Small intestine (tissue), 7 donors: ENCODE measurements around the gene PEX14. TPM values are rescaled to one million over a fixed set of nuclear protein-coding genes. Genes with fewer than 3 reads are reported as not detected.
A peak's percentile ranks its signal among the peaks of the same experiment; 100 is the strongest.
"Not testable (repeated sequence)": the region's sequence is repeated elsewhere in the genome, so short reads cannot be mapped to it uniquely, and the experiment has no call there.

Experiments
- DNase-seq, 2 donors: peaks; one replicate each; pipeline versions ENCODE4 v3.0.0 to v3.0.0-alpha.2; 2013
- FAIRE-seq: peaks from 2 replicates; lab custom pipeline; 2012; peaks lifted over from hg19 to GRCh38; lab: Jason Lieb, UNC
- H3K27ac ChIP-seq, 3 donors: one replicate each; pipeline ENCODE4 v1.5.1; 2013; ENCODE audit warnings: low read length in 2 of 3, mild to moderate bottlenecking in 2 of 3, control low read depth in 1 of 3, inconsistent platforms in 1 of 3, low read depth in 1 of 3, moderate library complexity in 1 of 3
- H3K27me3 ChIP-seq, 3 donors: one replicate each; pipeline ENCODE4 v1.6.1; 2013; ENCODE audit warnings: low read length in 3 of 3, inconsistent platforms in 1 of 3; ENCODE audit not compliant: control insufficient read depth in 3 of 3, insufficient read depth in 3 of 3
- H3K36me3 ChIP-seq, 3 donors: one replicate each; pipeline ENCODE4 v1.6.1; 2013; ENCODE audit warnings: low read length in 3 of 3, inconsistent platforms in 1 of 3, low read depth in 1 of 3, mild to moderate bottlenecking in 1 of 3, moderate library complexity in 1 of 3; ENCODE audit not compliant: control insufficient read depth in 3 of 3, insufficient read depth in 2 of 3
- H3K4me1 ChIP-seq, 3 donors: one replicate each; pipeline ENCODE4 v1.6.1; 2013; ENCODE audit warnings: low read length in 2 of 3, inconsistent platforms in 1 of 3, low read depth in 1 of 3, mild to moderate bottlenecking in 1 of 3, moderate library complexity in 1 of 3; ENCODE audit not compliant: control insufficient read depth in 3 of 3, insufficient read depth in 2 of 3
- H3K4me3 ChIP-seq, 3 donors: one replicate each; pipeline ENCODE4 v1.5.1; 2013; ENCODE audit warnings: low read length in 3 of 3, control low read depth in 1 of 3, inconsistent platforms in 1 of 3, low read depth in 1 of 3, mild to moderate bottlenecking in 1 of 3, moderate library complexity in 1 of 3
- H3K9me3 ChIP-seq, 2 donors: one replicate each; pipeline ENCODE4 v1.6.1; 2013; ENCODE audit warnings: low read depth in 1 of 2, low read length in 1 of 2; ENCODE audit not compliant: control insufficient read depth in 2 of 2, insufficient read depth in 1 of 2
- WGBS, 3 donors: extraction: QIAGEN DNeasy Blood & Tissue Kit; methylation state at CpG; one replicate each; pipeline ENCODE4 v1.1.7; 2013; 5-methylcytosine and 5-hydroxymethylcytosine counted together
- polyA plus RNA-seq, 4 donors: library from polyadenylated mRNA; stranded (reverse) in 3 of 4; unstranded in 1 of 4; fragments of 200-250 nt in 3 of 4; fragments of 120-200 nt in 1 of 4; gene quantifications; one replicate each; pipeline versions ENCODE4 v1.2.1 to v1.2.3, GENCODE V29; 2013
- donor health status: healthy with polysubstance abuse.
- donor health status: control.
- donor health status: control.
- donor health status: Bipolar disorder and iron deficiency.
- donor health status: healthy.

The PEX14 gene
- polyA plus RNA-seq, 4 donors: 15.9 to 26.9 (median 24.7) TPM

DNA sequence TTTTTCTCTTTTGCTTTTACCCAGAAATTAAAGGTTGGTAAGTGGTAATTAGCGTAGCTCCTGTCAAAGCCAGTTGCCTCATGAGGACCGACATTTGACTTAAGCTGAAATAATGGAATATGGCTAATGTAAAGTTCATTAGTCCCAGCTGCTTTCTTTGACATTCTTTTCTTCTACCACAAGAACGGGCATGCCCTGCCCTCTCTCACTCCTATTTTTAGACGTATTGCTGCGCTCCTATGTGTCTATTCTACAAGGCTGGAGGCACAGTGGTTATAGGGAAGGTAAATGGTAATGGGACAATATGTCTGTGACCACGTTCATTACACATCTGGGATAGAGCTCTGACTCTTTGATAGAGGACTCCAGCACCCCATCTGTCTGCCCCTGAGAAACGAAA lies 18.1 kb upstream of the PEX14 start:
- FAIRE-seq (no peak), DNase-seq (no peak)
- Histone ChIP-seq H3K4me1 (no peaks in the 10 kb centered on the region), H3K4me3 (no peak overlapping the region), H3K9me3 (peaks cover 0 to 4% of the 10 kb centered on the region in 2 donors), H3K27ac (no peak overlapping the region), H3K27me3 (no peaks in the 10 kb centered on the region), H3K36me3 (peaks cover 0 to 27% (median 0%) of the 10 kb centered on the region in 3 donors)
- WGBS, 3 donors: 85 to 87% (median 85%) methylated on average over 7 of the region's 7 CpGs

DNA sequence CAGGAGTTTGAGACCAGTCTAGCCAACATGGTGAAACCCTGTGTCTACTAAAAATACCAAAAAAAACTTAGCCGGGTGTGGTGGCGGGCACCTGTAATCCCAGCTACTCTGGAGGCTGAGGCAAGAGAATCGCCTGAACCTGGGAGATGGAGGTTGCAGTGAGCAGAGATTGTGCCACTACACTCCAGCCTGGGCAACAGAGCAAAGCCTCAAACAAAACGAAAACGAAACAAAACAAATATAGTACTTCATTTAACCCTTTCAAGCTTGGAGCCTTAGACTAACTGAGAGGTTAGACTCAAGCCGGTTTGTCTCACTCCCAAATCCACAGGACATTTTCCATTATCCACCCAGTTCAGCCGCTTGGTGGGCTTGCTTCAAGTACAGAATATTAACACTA lies 17.3 kb upstream of the PEX14 start:
- not testable (repeated sequence) for H3K27me3 ChIP-seq, H3K4me1 ChIP-seq, H3K9me3 ChIP-seq, H3K27ac ChIP-seq, FAIRE-seq, H3K4me3 ChIP-seq
- 60 to 65% (median 63%) methylated on average over 7 of the region's 7 CpGs for WGBS, 3 donors
- H3K36me3 ChIP-seq: peaks cover 1 to 35% (median 2%) of the 10 kb centered on the region in 3 donors
- DNase-seq: peak in 1 of 2 donors; percentile 17

DNA sequence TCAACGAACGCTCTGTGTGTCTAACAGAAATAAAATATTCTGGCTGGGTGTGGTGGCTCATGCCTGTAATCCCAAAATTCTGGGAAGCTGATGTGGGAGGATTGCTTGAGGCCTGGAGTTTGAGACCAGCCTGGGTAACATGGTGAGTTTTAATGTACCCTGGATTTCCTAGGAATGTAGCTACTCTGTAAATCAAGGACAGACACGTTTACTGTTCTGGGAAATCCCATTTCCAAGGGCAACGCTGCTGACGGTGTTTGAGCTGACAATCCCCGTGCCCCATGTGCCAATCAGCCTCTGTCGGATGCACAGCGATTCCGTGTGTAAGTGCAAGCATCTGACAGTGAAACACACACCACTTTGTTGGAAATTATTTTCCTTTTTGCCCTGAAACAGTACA lies 16.9 kb upstream of the PEX14 start:
- DNase-seq: no peak
- H3K4me1 ChIP-seq: no peaks in the 10 kb centered on the region
- no peaks in the 10 kb centered on the region for H3K27me3 ChIP-seq
- WGBS, 3 donors: 66 to 75% (median 75%) methylated on average over 9 of the region's 9 CpGs
- FAIRE-seq: no peak
- no peak overlapping the region for H3K27ac ChIP-seq
- H3K4me3 ChIP-seq: no peak overlapping the region
- H3K36me3 ChIP-seq: peaks cover 3 to 38% (median 6%) of the 10 kb centered on the region in 3 donors
- peaks cover 0 to 4% of the 10 kb centered on the region in 2 donors for H3K9me3 ChIP-seq

DNA sequence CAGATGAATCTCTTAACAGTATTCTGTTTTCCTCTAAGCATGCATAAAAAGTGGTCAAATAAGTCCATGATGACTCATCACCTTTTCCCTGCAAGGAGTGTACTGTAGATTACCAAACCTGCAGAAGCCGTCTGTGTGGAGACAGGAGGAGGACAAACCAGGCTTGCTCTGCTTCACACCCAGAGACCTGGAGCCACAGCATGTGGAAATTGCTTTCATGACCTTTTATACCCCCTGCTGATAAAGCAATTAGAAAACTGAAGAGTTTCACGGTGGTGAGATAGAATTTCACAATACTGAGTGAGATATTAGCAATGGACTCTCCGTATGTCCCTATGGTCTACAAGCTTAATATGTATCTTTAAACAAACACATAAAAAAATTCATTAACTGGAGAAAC lies 15.6 kb upstream of the PEX14 start:
- FAIRE-seq (no peak), DNase-seq (peak; percentile 60 to 76)
- peaks cover 0 to 4% of the 10 kb centered on the region in 2 donors for H3K9me3 ChIP-seq
- H3K27ac ChIP-seq: no peak overlapping the region
- no peaks in the 10 kb centered on the region for H3K27me3 ChIP-seq
- peaks cover 7 to 47% (median 12%) of the 10 kb centered on the region in 3 donors for H3K36me3 ChIP-seq
- H3K4me3 ChIP-seq: no peak overlapping the region
- no peaks in the 10 kb centered on the region for H3K4me1 ChIP-seq
- WGBS, 3 donors: 20 to 45% (median 28%) methylated on average over 3 of the region's 3 CpGs

DNA sequence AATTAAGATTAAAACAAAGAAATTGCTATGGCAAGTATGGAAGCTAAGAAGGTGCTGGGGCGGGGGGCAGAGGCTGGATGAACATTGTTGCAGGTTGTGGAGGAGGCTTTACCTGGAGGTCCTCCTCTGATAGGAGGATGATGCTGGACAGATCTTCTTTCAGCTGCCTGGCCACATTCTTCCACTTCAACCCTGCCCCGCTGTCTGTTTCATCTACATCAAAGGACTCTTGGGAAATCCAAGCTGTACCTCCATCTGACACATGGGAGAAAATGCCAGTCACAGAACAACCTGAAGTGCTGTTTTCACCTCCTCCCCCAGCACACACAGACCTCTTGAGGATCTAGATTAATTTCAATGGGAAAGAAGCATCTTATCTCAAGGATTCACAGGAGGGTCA lies 7.7 kb upstream of the PEX14 start:
- no peak for FAIRE-seq
- peaks cover 10 to 64% (median 15%) of the 10 kb centered on the region in 3 donors for H3K36me3 ChIP-seq

DNA sequence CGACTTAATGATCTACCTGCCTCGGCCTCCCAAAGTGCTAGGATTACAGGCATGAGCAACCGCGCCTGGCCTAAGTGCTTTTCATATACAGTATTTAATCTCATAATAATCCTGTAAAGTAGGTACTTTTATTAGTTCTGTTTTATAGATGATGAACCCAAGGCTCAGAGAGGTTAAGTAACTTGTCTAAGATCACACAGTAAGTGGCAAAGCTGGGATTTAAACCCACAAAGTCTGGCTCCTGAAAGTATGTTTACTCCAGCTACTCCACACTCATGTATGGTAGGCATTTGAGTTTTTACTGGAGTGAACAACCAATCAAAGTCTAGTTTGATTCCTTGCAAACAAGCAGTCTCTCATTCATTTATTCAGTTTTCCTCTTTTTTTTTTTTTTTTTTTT lies 4.7 kb upstream of the PEX14 start:
- H3K36me3 ChIP-seq: peaks cover 3 to 40% (median 3%) of the 10 kb centered on the region in 3 donors
- 97 to 100% (median 97%) methylated on average over 4 of the region's 4 CpGs for WGBS, 3 donors
- H3K9me3 ChIP-seq: no peaks in the 10 kb centered on the region
- DNase-seq (no peak), FAIRE-seq (no peak)
- H3K4me3 ChIP-seq: no peak overlapping the region
- peaks cover 0 to 2% (median 0%) of the 10 kb centered on the region in 3 donors for H3K4me1 ChIP-seq
- no peak overlapping the region for H3K27ac ChIP-seq
- H3K27me3 ChIP-seq: no peaks in the 10 kb centered on the region

More for the DNA sequence above, 7.7 kb upstream of the PEX14 start:
- H3K27me3 ChIP-seq: no peaks in the 10 kb centered on the region
- peaks cover 0 to 2% (median 0%) of the 10 kb centered on the region in 3 donors for H3K4me1 ChIP-seq
- no peak overlapping the region for H3K4me3 ChIP-seq
- H3K27ac ChIP-seq: no peak overlapping the region
- WGBS, 3 donors: 94 to 100% (median 99%) methylated on average over 2 of the region's 2 CpGs
- H3K9me3 ChIP-seq: no peaks in the 10 kb centered on the region
- no peak for DNase-seq

DNA sequence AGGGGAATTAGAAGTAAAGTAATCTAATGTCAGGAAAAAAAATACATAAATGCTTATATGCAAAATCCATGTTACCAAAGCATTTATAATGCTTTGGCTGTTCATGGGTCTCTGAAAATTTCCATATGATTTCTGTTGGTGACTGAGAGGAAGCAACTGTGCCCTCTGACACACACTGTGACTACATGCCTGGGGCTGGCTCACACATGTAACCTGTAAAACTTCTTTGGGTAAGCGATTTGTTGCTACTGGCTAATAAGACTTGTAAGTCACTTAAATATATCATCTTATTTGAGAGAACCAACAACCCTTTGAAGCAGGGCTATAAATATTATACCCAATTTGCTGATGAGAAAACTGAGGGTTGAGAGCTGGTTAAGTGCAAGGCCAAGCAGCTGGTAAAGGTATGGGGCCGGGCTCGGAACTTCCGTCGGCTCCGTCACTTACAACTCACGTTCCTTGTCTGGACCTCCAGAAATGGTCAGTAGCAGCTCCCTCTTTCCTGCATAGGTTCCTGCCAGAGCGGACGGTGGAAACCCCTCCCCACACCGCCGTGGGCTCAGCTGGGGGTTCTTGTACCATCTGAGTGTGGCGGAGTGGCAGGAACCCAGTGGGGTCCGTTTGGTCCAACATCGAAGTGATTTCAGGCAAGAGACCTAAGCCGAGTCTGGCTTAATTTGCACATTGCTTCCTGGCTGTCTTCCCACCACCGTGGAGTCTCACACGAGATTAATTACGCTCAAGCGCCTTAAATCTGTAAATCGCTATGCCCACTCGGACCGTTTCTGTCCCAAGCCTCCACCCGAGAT lies 3.1 kb upstream of the PEX14 start:
- Histone ChIP-seq H3K4me1 (peaks cover 0 to 10% (median 2%) of the 10 kb centered on the region in 3 donors), H3K9me3 (no peaks in the 10 kb centered on the region), H3K27ac (peak overlapping the region; percentile 7 to 66 (median 64)), H3K27me3 (no peaks in the 10 kb centered on the region), H3K36me3 (peaks cover 3 to 25% (median 3%) of the 10 kb centered on the region in 3 donors), H3K4me3 (peak overlapping the region; percentile 61 to 77 (median 75))
- FAIRE-seq (no peak), DNase-seq (no peak)
- 5 to 8% (median 7%) methylated on average over 23 of the region's 23 CpGs for WGBS, 3 donors

DNA sequence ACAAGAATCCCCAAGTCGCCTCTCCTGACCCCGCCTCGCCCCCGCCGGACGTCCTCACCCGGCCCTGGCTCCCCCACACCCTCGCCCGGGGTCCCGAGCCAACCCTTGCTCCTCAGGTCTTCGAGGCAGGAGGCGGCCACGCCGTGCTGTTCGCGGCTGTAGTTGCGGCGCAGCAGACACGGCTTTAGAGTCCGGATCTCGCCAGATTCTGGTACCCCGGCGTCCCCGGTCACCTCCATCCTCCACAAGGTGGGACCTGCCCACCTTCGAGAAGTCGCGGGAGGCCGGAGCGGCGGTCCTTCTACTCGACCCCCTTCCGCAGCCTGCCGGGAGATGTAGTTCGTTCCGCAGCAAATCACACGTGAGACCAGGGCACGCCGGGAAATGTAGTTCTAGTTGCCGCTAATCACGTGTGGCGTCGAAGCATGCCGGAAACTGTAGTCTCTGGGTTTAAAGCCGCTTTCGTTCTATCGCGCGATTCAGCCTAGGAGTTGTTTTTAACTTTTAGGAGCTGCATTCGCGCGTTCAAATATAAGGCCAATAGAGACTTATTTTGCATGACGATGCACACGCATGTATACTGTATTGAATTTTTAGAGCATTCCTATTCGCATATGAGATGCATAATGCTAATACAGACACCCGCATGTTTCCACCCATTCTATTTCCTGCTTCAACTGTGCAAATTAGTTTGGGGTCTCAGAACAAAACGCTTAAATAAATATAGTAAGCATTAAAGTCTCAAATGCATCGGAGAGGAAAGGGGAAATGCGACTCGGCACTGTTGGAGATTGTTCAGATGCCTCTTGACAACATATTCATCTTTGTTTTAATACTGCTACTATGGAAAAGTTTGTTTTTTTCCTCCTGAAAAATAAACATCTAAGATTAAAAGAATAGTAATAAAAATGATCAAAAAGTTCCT lies 2.3 kb upstream of the PEX14 start, which contains the start of gene DFFA:
DFFA (minus strand) TSS at position 310 of the 925 bp plus-strand sequence; CDS start at position 239, 71 bp downstream.
- peak; percentile 96 to 98 for DNase-seq
- FAIRE-seq: no peak
- H3K36me3 ChIP-seq: peaks cover 0 to 17% (median 0%) of the 10 kb centered on the region in 3 donors
- H3K9me3 ChIP-seq: no peaks in the 10 kb centered on the region
- no peaks in the 10 kb centered on the region for H3K27me3 ChIP-seq
- H3K27ac ChIP-seq: peak within 1 kb of the TSS; percentile 7 to 66 (median 64)
- WGBS, 3 donors: 1% methylated on average over 58 to 59 of the region's 59 CpGs
- peak within 1 kb of the TSS; percentile 61 to 77 (median 75) for H3K4me3 ChIP-seq
- H3K4me1 ChIP-seq: peaks cover 0 to 12% (median 2%) of the 10 kb centered on the region in 3 donors
